HepG2 (cell line): ENCODE data around the gene ZNF644. TPM values are rescaled to one million over a fixed set of nuclear protein-coding genes. Genes with fewer than 3 reads are reported as not detected.

Source experiments
- ATAC-seq: fragments of 200-7000 bp; cut with Tn5 transposase; 3 replicates; pipeline ENCODE4 v1.9.1; 2020; ENCODE audit warnings: mild to moderate bottlenecking, moderate library complexity
- BruUV-seq: library from RNA; stranded (reverse); fragments of 400-500 nt; replicated peaks from 2 replicates; lab custom pipeline; 2021; lab: Mats Ljungman, UMichigan
- CTCF ChIA-PET: fragments of 300-600 bp; formaldehyde crosslinking; extraction: SDS; loops from one replicate; lab custom pipeline; 2021; ENCODE audit warnings: low total read pairs, inconsistent platforms, low intra/inter-chr PET ratio; lab: Yijun Ruan, JAX
- POLR2A ChIA-PET: fragments of 350-600 bp; sonication (Branson Sonifier 250); formaldehyde crosslinking; loops from one replicate; lab custom pipeline; 2020; ENCODE audit warnings: antibody characterized with exemption, inconsistent platforms; lab: Yijun Ruan, JAX
- DNase-seq: peaks from one replicate; pipeline ENCODE4 v3.0.0-alpha.2; 2015; ENCODE audit warnings: low spot score
- FAIRE-seq: peaks from 3 replicates; lab custom pipeline; 2011; peaks lifted over from hg19 to GRCh38; lab: Jason Lieb, UNC
- H2AFZ ChIP-seq: one replicate; pipeline ENCODE4 v1.6.1; 2011; ENCODE audit warnings: low read length, inconsistent platforms
- H3K27ac ChIP-seq: fragments of 300-600 bp; 3 replicates; pipeline ENCODE4 v1.8.0; 2011; ENCODE audit warnings: mixed run types, mild to moderate bottlenecking, mixed read lengths, low read length, inconsistent platforms; ENCODE audit not compliant: insufficient read depth; ENCODE audit errors: extremely low read length
- H3K27me3 ChIP-seq, 2 experiments: fragments of 200-600 bp in 1 of 2; 2 replicates in 1 of 2; 3 replicates in 1 of 2; pipeline versions ENCODE4 v1.6.0 to v1.8.0; 2011; ENCODE audit warnings: low read length in 2 of 2, mild to moderate bottlenecking in 2 of 2, moderate library complexity in 2 of 2, inconsistent platforms in 1 of 2; ENCODE audit not compliant: insufficient read depth in 2 of 2, control insufficient read depth in 1 of 2
- H3K36me3 ChIP-seq, 2 experiments: fragments of 200-600 bp in 1 of 2; replicated peaks in 1 of 2; 2 replicates in 1 of 2; 3 replicates in 1 of 2; pipeline versions ENCODE4 v1.5.1 to v1.8.0; 2011; ENCODE audit warnings: low read length in 2 of 2, inconsistent platforms in 1 of 2; ENCODE audit not compliant: insufficient read depth in 2 of 2, control insufficient read depth in 1 of 2
- H3K4me1 ChIP-seq: 2 replicates; pipeline ENCODE4 v1.5.1; 2012; ENCODE audit warnings: low read length, inconsistent platforms; ENCODE audit not compliant: insufficient read depth
- H3K4me2 ChIP-seq: 2 replicates; pipeline ENCODE4 v1.6.0; 2011; ENCODE audit warnings: low read depth, low read length, inconsistent platforms
- H3K4me3 ChIP-seq, 3 experiments: fragments of 200-600 bp in 1 of 3; sonication (generic), shearing (Covaris generic) in 1 of 3; replicated peaks in 1 of 3; 2 replicates each; pipeline ENCODE4 v1.5.1; 2011 to 2016; ENCODE audit warnings: low read length in 3 of 3, inconsistent platforms in 2 of 3, low read depth in 2 of 3, mild to moderate bottlenecking in 2 of 3, control low read depth in 1 of 3, mixed read lengths in 1 of 3; ENCODE audit not compliant: insufficient read depth in 1 of 3
- H3K79me2 ChIP-seq: one replicate; pipeline ENCODE4 v1.6.1; 2011; ENCODE audit warnings: low read length, inconsistent platforms; ENCODE audit not compliant: insufficient read depth
- H3K9ac ChIP-seq: 2 replicates; pipeline ENCODE4 v1.6.0; 2011; ENCODE audit warnings: mild to moderate bottlenecking, low read depth, low read length, inconsistent platforms; ENCODE audit not compliant: insufficient read depth
- H3K9me3 ChIP-seq: 2 replicates; pipeline ENCODE4 v1.5.1; 2012; ENCODE audit warnings: mild to moderate bottlenecking, low read length
- H4K20me1 ChIP-seq: 2 replicates; pipeline ENCODE4 v1.6.0; 2011; ENCODE audit warnings: inconsistent platforms, mild to moderate bottlenecking, low read length, moderate library complexity; ENCODE audit not compliant: insufficient read depth
- EHMT2 ChIP-seq: fragments of 200-600 bp; sonication (generic); IDR thresholded peaks from 2 replicates; pipeline ENCODE4 v1.7.0; 2017; ENCODE audit warnings: antibody characterized with exemption, low read depth, low read length, borderline replicate concordance
- MAX ChIP-seq: IDR thresholded peaks from 2 replicates; pipeline ENCODE4 v1.6.1; 2012; ENCODE audit warnings: inconsistent platforms
- PBX2 ChIP-seq: IDR thresholded peaks from 2 replicates; pipeline ENCODE4 v1.6.1; 2016; ENCODE audit warnings: control low read depth
- SMARCC2 ChIP-seq: fragments of 450-650 bp; IDR thresholded peaks from 2 replicates; pipeline ENCODE4 v1.6.1; 2017; ENCODE audit warnings: antibody characterized with exemption, mild to moderate bottlenecking
- TCF12 ChIP-seq, 2 experiments: fragments of 450-650 bp in 1 of 2; sonication (generic) in 1 of 2; formaldehyde crosslinking in 1 of 2; IDR thresholded peaks; 2 replicates each; pipeline versions ENCODE4 v1.6.1 to v1.8.0; 2017 to 2022; ENCODE audit warnings: antibody characterized with exemption in 1 of 2, mild to moderate bottlenecking in 1 of 2, missing genetic modification reagents in 1 of 2, moderate library complexity in 1 of 2
- TIGD3 ChIP-seq: sonication (generic); formaldehyde crosslinking; IDR thresholded peaks from 2 replicates; pipeline ENCODE4 v1.5.1; 2020; ENCODE audit warnings: mild to moderate bottlenecking, missing genetic modification reagents, borderline replicate concordance
- ZFP41 ChIP-seq: sonication (generic); formaldehyde crosslinking; IDR thresholded peaks from 2 replicates; pipeline ENCODE4 v1.4.0; 2020; ENCODE audit warnings: mild to moderate bottlenecking, missing genetic modification reagents, borderline replicate concordance
- ZFP91 ChIP-seq: sonication (generic); formaldehyde crosslinking; IDR thresholded peaks from 2 replicates; pipeline ENCODE4 v1.9.0; 2022; ENCODE audit warnings: missing genetic modification reagents, mild to moderate bottlenecking, borderline replicate concordance
- ZKSCAN8 ChIP-seq: IDR thresholded peaks from 2 replicates; pipeline ENCODE4 v1.6.1; 2016; ENCODE audit warnings: borderline replicate concordance, missing genetic modification reagents, missing compliant biosample characterization
- ZNF362 ChIP-seq: sonication (generic); formaldehyde crosslinking; IDR thresholded peaks from 2 replicates; pipeline ENCODE4 v1.4.0; 2020; ENCODE audit warnings: missing genetic modification reagents, mild to moderate bottlenecking, borderline replicate concordance
- ZNF383 ChIP-seq: sonication (generic); formaldehyde crosslinking; IDR thresholded peaks from 2 replicates; pipeline ENCODE4 v1.4.0; 2020; ENCODE audit warnings: missing genetic modification reagents, mild to moderate bottlenecking, borderline replicate concordance
- ZNF775 ChIP-seq: sonication (generic); formaldehyde crosslinking; IDR thresholded peaks from 2 replicates; pipeline ENCODE4 v1.4.0; 2020; ENCODE audit warnings: missing genetic modification reagents, mild to moderate bottlenecking, moderate library complexity, borderline replicate concordance
- whole genome bisulfite sequencing: methylation state at CpG from one replicate; pipeline ENCODE4 v1.1.6; 2017; ENCODE audit warnings: low lambda C conversion rate; 5-methylcytosine and 5-hydroxymethylcytosine counted together
- in situ Hi-C: cut with HindIII; loops from 2 replicates; pipeline ENCODE4 v1.10.0; 2017; ENCODE audit warnings: low pct_unique_long_range_greater_than_20kb; ENCODE audit not compliant: extremely low pct_ligation_motif_present
- intact Hi-C: fragments of 100-400 bp; cut with micrococcal nuclease; formaldehyde crosslinking; loops from one replicate; pipeline ENCODE4 v1.10.0; 2022; ENCODE audit not compliant: unreplicated experiment
- polyA plus RNA-seq, 8 experiments: library from polyadenylated mRNA; depleted of rRNA in 3 of 8; stranded (reverse) in 7 of 8; unstranded in 1 of 8; fragments of >200 nt; fragmentation: Illumina TruSeq in 4 of 8; extraction: Trizol in 4 of 8; gene quantifications; 2 replicates each; pipeline versions ENCODE4 v1.2.1 to v1.2.3, GENCODE V29; 2011 to 2016; ENCODE audit warnings: low read depth in 4 of 8, missing spikeins in 1 of 8, mixed read lengths in 1 of 8; ENCODE audit not compliant: insufficient read depth in 1 of 8
- total RNA-seq, 5 experiments: library from RNA; depleted of rRNA; stranded (reverse); fragments of >200 nt; fragmentation: Illumina TruSeq; extraction: Trizol; gene quantifications; 2 replicates each; pipeline ENCODE4 v1.2.3, GENCODE V29; 2016; ENCODE audit warnings: low read depth in 1 of 5

ZNF644 gene
- total and polyA plus RNA-seq, 2 of the 13 experiments (the other 11 are each of a cell fraction or from before 2014, with no cell fraction given), result 17.7 to 51.7 TPM

- Histone ChIP-seq H3K9ac (no peak overlapping the region), H2AFZ (no peak overlapping the region), H3K27me3 (no peaks in the 10 kb centered on the region; a peak in 1 of 5 replicates), H3K36me3 (no peaks in the 10 kb centered on the region), H3K79me2 (no peaks in the 10 kb centered on the region), H4K20me1 (no peaks in the 10 kb centered on the region), H3K27ac (no peak overlapping the region), H3K4me2 (no peak overlapping the region), H3K4me1 (peaks cover 20% of the 10 kb centered on the region), H3K9me3 (no peaks in the 10 kb centered on the region), H3K4me3 (no peak overlapping the region)
- no TSS peak for BruUV-seq
- DNase-seq (no peak), FAIRE-seq (no peak), ATAC-seq (no peak)
- WGBS, result 0% methylated on average over 1 of the region's 1 CpG
- in situ Hi-C loops, result no loop called here
- intact Hi-C loops, result no loop called here
- CTCF ChIA-PET, result no interaction called here
- POLR2A ChIA-PET, result no interaction called here
- no peak for TF ChIP-seq ZKSCAN8 (CRISPR knock-in tag)
- no peak for TF ChIP-seq TIGD3 (CRISPR knock-in tag)
- no peak for TF ChIP-seq ZNF775 (CRISPR knock-in tag)
- no peak for TF ChIP-seq TCF12 (IDR thresholded peaks at IDR 0.05)
- no peak for TF ChIP-seq TCF12 (CRISPR knock-in tag; IDR thresholded peaks at IDR 0.05)
- TF ChIP-seq SMARCC2, result no peak
- TF ChIP-seq, all 625 proteins: peak for 0
These were observed 44.7 kb upstream of the ZNF644 start for GRCh38 chr1:91066538-91066937.

- H3K79me2 ChIP-seq, result no peaks in the 10 kb centered on the region
- in situ Hi-C loops, result no loop called here
- no peaks in the 10 kb centered on the region for H3K36me3 ChIP-seq
- ATAC-seq, result peak; percentile 70
- intact Hi-C loops, result no loop called here
- no peak overlapping the region for H2AFZ ChIP-seq
- peak overlapping the region; percentile 57 for H3K4me2 ChIP-seq
- ChIA-PET CTCF (no interaction called here), POLR2A (no interaction called here)
- no peaks in the 10 kb centered on the region for H4K20me1 ChIP-seq
- WGBS, result 3% methylated on average over 4 of the region's 4 CpGs
- peaks cover 20% of the 10 kb centered on the region for H3K4me1 ChIP-seq
- DNase-seq, result peak; percentile 7
- peak; percentile 8 for FAIRE-seq
- no peak overlapping the region for H3K9ac ChIP-seq
- no peaks in the 10 kb centered on the region for H3K9me3 ChIP-seq
- H3K4me3 ChIP-seq, result peak overlapping the region in 2 of 3 experiments; percentile 24 to 34; a peak in 1 of 6 replicates
- H3K27ac ChIP-seq, result no peak overlapping the region
- BruUV-seq, result no TSS peak
- H3K27me3 ChIP-seq, result no peaks in the 10 kb centered on the region; a peak in 1 of 5 replicates
- TF ChIP-seq ZNF383 (no peak), ZFP91 (no peak), PBX2 (CRISPR knock-in tag) (no peak), ZFP41 (no peak), ZNF362 (peak; percentile 58; the same call in 1 of the 2 replicates), EHMT2 (no peak), MAX (peak; percentile 43)
These were observed 43.5 kb upstream of the ZNF644 start for GRCh38 chr1:91065337-91065736.
